ENCODE measurements around the gene SLC5A5. TPM values are rescaled to one million over a fixed set of nuclear protein-coding genes. Genes with fewer than 3 reads are reported as not detected.

Gene SLC5A5
- total RNA-seq, 1 donor from 2014 or later = not detected

GRCh38 chr19:17872251-17873001 lies 681 bp downstream of the SLC5A5 start:
- Mint-ChIP-seq H3K4me3 (no peak overlapping the region), H3K4me1 (no peaks in the 10 kb centered on the region), H3K27me3 (ENCODE audit: low read depth) (peaks cover 73% of the 10 kb centered on the region), H3K36me3 (no peaks in the 10 kb centered on the region), H3K27ac (no peak overlapping the region), H3K9me3 (no peaks in the 10 kb centered on the region)
- no peak for DNase-seq (ENCODE audit: low spot score in 2 of 2, unreplicated experiment in 2 of 2)
- TF ChIP-seq, protein P1, sequence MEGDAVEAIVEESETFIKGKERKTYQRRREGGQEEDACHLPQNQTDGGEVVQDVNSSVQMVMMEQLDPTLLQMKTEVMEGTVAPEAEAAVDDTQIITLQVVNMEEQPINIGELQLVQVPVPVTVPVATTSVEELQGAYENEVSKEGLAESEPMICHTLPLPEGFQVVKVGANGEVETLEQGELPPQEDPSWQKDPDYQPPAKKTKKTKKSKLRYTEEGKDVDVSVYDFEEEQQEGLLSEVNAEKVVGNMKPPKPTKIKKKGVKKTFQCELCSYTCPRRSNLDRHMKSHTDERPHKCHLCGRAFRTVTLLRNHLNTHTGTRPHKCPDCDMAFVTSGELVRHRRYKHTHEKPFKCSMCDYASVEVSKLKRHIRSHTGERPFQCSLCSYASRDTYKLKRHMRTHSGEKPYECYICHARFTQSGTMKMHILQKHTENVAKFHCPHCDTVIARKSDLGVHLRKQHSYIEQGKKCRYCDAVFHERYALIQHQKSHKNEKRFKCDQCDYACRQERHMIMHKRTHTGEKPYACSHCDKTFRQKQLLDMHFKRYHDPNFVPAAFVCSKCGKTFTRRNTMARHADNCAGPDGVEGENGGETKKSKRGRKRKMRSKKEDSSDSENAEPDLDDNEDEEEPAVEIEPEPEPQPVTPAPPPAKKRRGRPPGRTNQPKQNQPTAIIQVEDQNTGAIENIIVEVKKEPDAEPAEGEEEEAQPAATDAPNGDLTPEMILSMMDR (IDR thresholded peaks at IDR 0.05; ENCODE audit: unreplicated experiment) = no peak

DNA sequence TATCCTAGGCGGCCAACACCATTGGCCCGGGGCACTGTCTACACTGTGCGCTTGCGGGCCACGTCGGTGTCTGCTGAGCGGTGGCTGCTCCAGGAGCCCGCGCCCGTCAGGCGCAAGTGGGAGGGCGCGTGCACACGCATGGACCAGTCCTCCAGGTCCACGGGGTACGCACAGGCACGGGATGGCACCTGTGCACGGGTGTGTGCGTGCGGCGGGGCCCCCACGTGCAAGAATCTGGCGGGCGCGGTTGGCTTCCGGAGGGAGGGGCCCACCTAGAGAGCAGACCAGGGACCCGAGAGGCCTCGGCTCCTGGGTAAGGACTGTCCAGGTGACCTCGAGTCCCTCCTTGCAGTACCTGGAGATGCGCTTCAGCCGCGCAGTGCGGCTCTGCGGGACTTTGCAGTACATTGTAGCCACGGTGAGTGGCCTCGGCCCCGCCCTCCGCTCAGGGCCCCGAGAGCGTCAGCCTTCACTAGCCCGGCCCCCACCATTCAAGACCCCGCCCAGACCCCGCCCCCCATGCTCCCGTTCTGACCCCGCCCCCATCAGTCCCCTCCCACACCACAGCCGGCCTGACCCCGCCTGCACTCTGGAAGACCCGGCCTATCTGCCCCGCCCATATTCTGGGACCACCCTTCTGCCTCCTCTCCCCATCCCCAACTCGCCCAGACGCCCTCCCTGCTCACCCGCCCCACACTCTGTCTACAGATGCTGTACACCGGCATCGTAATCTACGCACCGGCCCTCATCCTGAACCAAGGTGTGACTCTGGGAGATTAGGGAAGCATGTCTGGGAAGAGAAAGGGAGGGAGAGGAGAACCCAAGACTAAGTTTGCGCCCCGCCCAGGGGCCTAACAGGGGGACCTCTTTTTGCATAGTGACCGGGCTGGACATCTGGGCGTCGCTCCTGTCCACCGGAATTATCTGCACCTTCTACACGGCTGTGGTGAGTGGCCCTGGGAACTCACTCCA lies 2.3 kb downstream of the SLC5A5 start:
- Mint-ChIP-seq H3K9me3 (no peaks in the 10 kb centered on the region), H3K4me3 (peak overlapping the region; percentile 22), H3K27ac (no peak overlapping the region), H3K36me3 (no peaks in the 10 kb centered on the region), H3K4me1 (no peaks in the 10 kb centered on the region), H3K27me3 (ENCODE audit: low read depth) (peaks cover 61% of the 10 kb centered on the region)
- TF ChIP-seq, protein P1 (IDR thresholded peaks at IDR 0.05; ENCODE audit: unreplicated experiment) = no peak
- no peak for DNase-seq (ENCODE audit: low spot score in 2 of 2, unreplicated experiment in 2 of 2)

- H3K27ac Mint-ChIP-seq = no peak overlapping the region
- peaks cover 54% of the 10 kb centered on the region for H3K27me3 Mint-ChIP-seq (ENCODE audit: low read depth)
- H3K4me1 Mint-ChIP-seq = no peaks in the 10 kb centered on the region
- no peaks in the 10 kb centered on the region for H3K9me3 Mint-ChIP-seq
- H3K4me3 Mint-ChIP-seq = no peak overlapping the region
- no peaks in the 10 kb centered on the region for H3K36me3 Mint-ChIP-seq
- TF ChIP-seq, protein P1 (IDR thresholded peaks at IDR 0.05; ENCODE audit: unreplicated experiment) = no peak
- no peak for DNase-seq (ENCODE audit: low spot score in 2 of 2, unreplicated experiment in 2 of 2)
These were observed 3.0 kb downstream of the SLC5A5 start for GRCh38 chr19:17874758-17875135.

- Mint-ChIP-seq H3K27ac (no peak overlapping the region), H3K36me3 (no peaks in the 10 kb centered on the region), H3K4me3 (no peak overlapping the region), H3K9me3 (no peaks in the 10 kb centered on the region), H3K27me3 (ENCODE audit: low read depth) (peaks cover 41% of the 10 kb centered on the region), H3K4me1 (no peaks in the 10 kb centered on the region)
- DNase-seq (ENCODE audit: low spot score in 2 of 2, unreplicated experiment in 2 of 2) = no peak
- TF ChIP-seq, protein P1 (IDR thresholded peaks at IDR 0.05; ENCODE audit: unreplicated experiment) = no peak
These were observed 6.0 kb downstream of the SLC5A5 start for GRCh38 chr19:17877696-17878095.

GRCh38 chr19:17879466-17879865 lies 7.7 kb downstream of the SLC5A5 start:
- DNase-seq (ENCODE audit: low spot score in 2 of 2, unreplicated experiment in 2 of 2) = no peak
- Mint-ChIP-seq H3K36me3 (no peaks in the 10 kb centered on the region), H3K4me3 (no peak overlapping the region), H3K27ac (no peak overlapping the region), H3K9me3 (no peaks in the 10 kb centered on the region), H3K4me1 (no peaks in the 10 kb centered on the region), H3K27me3 (ENCODE audit: low read depth) (peaks cover 25% of the 10 kb centered on the region)
- TF ChIP-seq, protein P1 (IDR thresholded peaks at IDR 0.05; ENCODE audit: unreplicated experiment) = no peak
